Spleen (tissue), 11 donors: Measurements from ENCODE around the gene UQCR11. TPM values are rescaled to one million over a fixed set of nuclear protein-coding genes. Genes with fewer than 3 reads are reported as not detected.

ENCODE experiments used
- DNase-seq: peaks from one replicate; pipeline ENCODE4 v3.0.0-alpha.2; 2020
- H3K27ac ChIP-seq, 8 donors: fragments of 200-600 bp; sonication (generic) in 7 of 8; 1 replicate in 4 of 8; 2 replicates in 4 of 8; pipeline versions ENCODE4 v1.5.0 to v1.8.0; 2016 to 2021; ENCODE audit warnings: inconsistent platforms in 4 of 8, mild to moderate bottlenecking in 4 of 8, moderate library complexity in 1 of 8
- H3K27me3 ChIP-seq, 7 donors: fragments of 200-600 bp; sonication (generic) in 6 of 7; replicated peaks in 1 of 7; 1 replicate in 4 of 7; 2 replicates in 3 of 7; pipeline versions ENCODE4 v1.5.0 to v1.8.0; 2016 to 2021; ENCODE audit warnings: inconsistent platforms in 3 of 7, mild to moderate bottlenecking in 1 of 7
- H3K36me3 ChIP-seq, 6 donors: fragments of 200-600 bp; sonication (generic) in 5 of 6; 1 replicate in 4 of 6; 2 replicates in 2 of 6; pipeline versions ENCODE4 v1.5.0 to v1.8.0; 2016 to 2021; ENCODE audit warnings: inconsistent platforms in 2 of 6
- H3K4me1 ChIP-seq, 6 donors: fragments of 200-600 bp; sonication (generic) in 5 of 6; 1 replicate in 3 of 6; 2 replicates in 3 of 6; pipeline versions ENCODE4 v1.5.0 to v1.8.0; 2016 to 2021; ENCODE audit warnings: inconsistent platforms in 3 of 6
- H3K4me3 ChIP-seq, 8 donors: fragments of 200-600 bp; sonication (generic) in 7 of 8; 1 replicate in 4 of 8; 2 replicates in 4 of 8; pipeline versions ENCODE4 v1.5.0 to v1.8.0; 2016 to 2021; ENCODE audit warnings: inconsistent platforms in 4 of 8, mild to moderate bottlenecking in 4 of 8, moderate library complexity in 2 of 8
- H3K9me3 ChIP-seq, 8 donors: fragments of 200-600 bp; sonication (generic) in 7 of 8; 1 replicate in 4 of 8; 2 replicates in 4 of 8; pipeline versions ENCODE4 v1.5.0 to v1.8.0; 2016 to 2021; ENCODE audit warnings: inconsistent platforms in 4 of 8
- CTCF ChIP-seq, 11 experiments: fragments of 200-600 bp in 7 of 11; fragments of 450-650 bp in 4 of 11; sonication (generic) in 4 of 11; IDR thresholded peaks in 8 of 11; conservative IDR thresholded peaks in 3 of 11; 1 replicate in 7 of 11; 2 replicates in 4 of 11; pipeline versions ENCODE4 v1.4.0 to v1.8.0; 2016 to 2021; ENCODE audit warnings: antibody characterized with exemption in 11 of 11, inconsistent platforms in 4 of 11, mild to moderate bottlenecking in 1 of 11
- POLR2A ChIP-seq, 3 donors: fragments of 450-650 bp; IDR thresholded peaks; one replicate each; pipeline ENCODE4 v1.5.1; 2017; ENCODE audit warnings: antibody characterized with exemption in 3 of 3, mild to moderate bottlenecking in 1 of 3
- POLR2AphosphoS5 ChIP-seq, 3 donors: sonication (generic); formaldehyde crosslinking; IDR thresholded peaks; one replicate each; pipeline ENCODE4 v1.5.1; 2017; ENCODE audit warnings: antibody characterized with exemption in 3 of 3
- WGBS, 5 donors: extraction: QIAGEN DNeasy Blood & Tissue Kit in 3 of 5; methylation state at CpG; one replicate each; pipeline versions ENCODE4 v1.1.5 to v1.1.7; 2013 to 2018; 5-methylcytosine and 5-hydroxymethylcytosine counted together
- intact Hi-C: fragments of 100-400 bp; cut with DNase I; formaldehyde crosslinking; loops from one replicate; pipeline ENCODE4 v1.15.0; 2023; ENCODE audit warnings: low total_unique reads
- polyA plus RNA-seq, 3 donors: library from polyadenylated mRNA; stranded (reverse); fragments of 200-250 nt; gene quantifications; one replicate each; pipeline ENCODE4 v1.2.1, GENCODE V29; 2013
- total RNA-seq, 7 donors: library from RNA; depleted of rRNA in 3 of 7; stranded (reverse); fragments of >200 nt in 3 of 7; fragmentation: NEBNext Ultra II Directional in 4 of 7; extraction: Animal tissue kit (Norgen Biotek cat#: 25700) in 4 of 7; gene quantifications; one replicate each; pipeline versions ENCODE4 v1.1.0 to v1.2.1, GENCODE V29; 2016 to 2021
- donor health status: healthy with polysubstance abuse.
- donor health status: DM: no; HTN: no; CAD: no; lungs with moderate emphysema.
- donor health status: DM: no; HTN: no; CAD: no.
- donor health status: Bipolar disorder and iron deficiency.
- donor health status: healthy.
- donor health status: DM: no; HTN: no; CAD: no.
- donor health status: DM: yes; HTN: yes; CAD: no.

The UQCR11 gene
- total and polyA plus RNA-seq, 10 donors = 40.9 to 165 (median 137) TPM

GRCh38 chr19:1634938-1635243, 29.6 kb upstream of the UQCR11 start:
- intact Hi-C loops = no loop called here
- Histone ChIP-seq H3K27ac (no peak overlapping the region), H3K27me3 (no peaks in the 10 kb centered on the region), H3K9me3 (peaks cover 0 to 4% (median 0%) of the 10 kb centered on the region in 8 donors), H3K4me3 (no peak overlapping the region), H3K4me1 (peaks cover 0 to 29% (median 2%) of the 10 kb centered on the region in 6 donors), H3K36me3 (peaks cover 0 to 98% (median 50%) of the 10 kb centered on the region in 6 donors)
- DNase-seq = no peak
- WGBS, 5 donors = 92 to 98% (median 94%) methylated on average over 2 to 5 of the region's 5 CpGs
- TF ChIP-seq POLR2AphosphoS5 (IDR thresholded peaks at IDR 0.05) (no peak), CTCF (IDR thresholded peaks at IDR 0.05 in 8 of 11, conservative IDR thresholded peaks at IDR 0.05 in 3 of 11) (no peak), POLR2A (IDR thresholded peaks at IDR 0.05) (no peak)

GRCh38 chr19:1634242-1634937, 29.1 kb upstream of the UQCR11 start:
- Histone ChIP-seq H3K4me3 (no peak overlapping the region), H3K9me3 (peaks cover 0 to 4% (median 0%) of the 10 kb centered on the region in 8 donors), H3K4me1 (peaks cover 0 to 25% (median 2%) of the 10 kb centered on the region in 6 donors), H3K27me3 (no peaks in the 10 kb centered on the region), H3K27ac (no peak overlapping the region), H3K36me3 (peaks cover 0 to 100% (median 49%) of the 10 kb centered on the region in 6 donors)
- no peak for DNase-seq
- TF ChIP-seq POLR2A (IDR thresholded peaks at IDR 0.05) (no peak), CTCF (IDR thresholded peaks at IDR 0.05 in 8 of 11, conservative IDR thresholded peaks at IDR 0.05 in 3 of 11) (no peak), POLR2AphosphoS5 (IDR thresholded peaks at IDR 0.05) (peak in 1 of 3 donors; percentile 14)
- intact Hi-C loops = no loop called here
- 92 to 96% (median 96%) methylated on average over 14 to 19 of the region's 19 CpGs for WGBS, 5 donors

DNA sequence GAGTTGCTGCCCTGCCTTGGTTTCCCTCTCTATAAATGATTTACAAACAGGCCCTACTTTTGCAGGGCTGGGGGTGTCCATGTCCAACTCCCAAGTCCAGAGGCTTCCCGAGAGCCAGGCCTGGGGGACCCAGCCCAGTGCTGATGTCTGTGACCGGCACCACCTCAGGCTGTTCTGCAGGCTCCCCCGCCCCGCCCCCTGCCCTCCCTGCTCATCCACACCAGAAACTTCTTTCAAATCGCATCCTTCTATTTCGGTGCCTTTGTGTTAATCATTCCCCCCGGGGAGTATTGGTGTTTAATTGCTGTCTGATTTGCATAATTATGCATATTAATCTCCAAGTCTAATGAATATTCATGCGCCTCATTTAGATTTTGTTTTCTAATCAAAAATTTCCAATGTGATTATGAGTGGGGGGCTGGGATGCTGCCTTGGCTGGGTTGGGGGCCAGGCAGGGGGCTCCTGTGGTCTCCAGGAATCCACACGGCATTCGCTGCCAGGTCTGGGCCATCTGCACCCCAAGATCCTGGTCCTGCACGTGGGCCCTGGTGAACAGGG, 28.1 kb upstream of the UQCR11 start:
- TF ChIP-seq CTCF (IDR thresholded peaks at IDR 0.05 in 8 of 11, conservative IDR thresholded peaks at IDR 0.05 in 3 of 11) (no peak), POLR2A (IDR thresholded peaks at IDR 0.05) (no peak), POLR2AphosphoS5 (IDR thresholded peaks at IDR 0.05) (no peak)
- Histone ChIP-seq H3K27me3 (no peaks in the 10 kb centered on the region), H3K27ac (no peak overlapping the region), H3K4me3 (no peak overlapping the region), H3K4me1 (peaks cover 0 to 24% (median 2%) of the 10 kb centered on the region in 6 donors), H3K9me3 (peaks cover 0 to 4% (median 0%) of the 10 kb centered on the region in 8 donors), H3K36me3 (peaks cover 0 to 94% (median 42%) of the 10 kb centered on the region in 6 donors)
- WGBS, 5 donors = 89 to 96% (median 94%) methylated on average over 11 of the region's 11 CpGs
- intact Hi-C loops = no loop called here
- no peak for DNase-seq

DNA sequence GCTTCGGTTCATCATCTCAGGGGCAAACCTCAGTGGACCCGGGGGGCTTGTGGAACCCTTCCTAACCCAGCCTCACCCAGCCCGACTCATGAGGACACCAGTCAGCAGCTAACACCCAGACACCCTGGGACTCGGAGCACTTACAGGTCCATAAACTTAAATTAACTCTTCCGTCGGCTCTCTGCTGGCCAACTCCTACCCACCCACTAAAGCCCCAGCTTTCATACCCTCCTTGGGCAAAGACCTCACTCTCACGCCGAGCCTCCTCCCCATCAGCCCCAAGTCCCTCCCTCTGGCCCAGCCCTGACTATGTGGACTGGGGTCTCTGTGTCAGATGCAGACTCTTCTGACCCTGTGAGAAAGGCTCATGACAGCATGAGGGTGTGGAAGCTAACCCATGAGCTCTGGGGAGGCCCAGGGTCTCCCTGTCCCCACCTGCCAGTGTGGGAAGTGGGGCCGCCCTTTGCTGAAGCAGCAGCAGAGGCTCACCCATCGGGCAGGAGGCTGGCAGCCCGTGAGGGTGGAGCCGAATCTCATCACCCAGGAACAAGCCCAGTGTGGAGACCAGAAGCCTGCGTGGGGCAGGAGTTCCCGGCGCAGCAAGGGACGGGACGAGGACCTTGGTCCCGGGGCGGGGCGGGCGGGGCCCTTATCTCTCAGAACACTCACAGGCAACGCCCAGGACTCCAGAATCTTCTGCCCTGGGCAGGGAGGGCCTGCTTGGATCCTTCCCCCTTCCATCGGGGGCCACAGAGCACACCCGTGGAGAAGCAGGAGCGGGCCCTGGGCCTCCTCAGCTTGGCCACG, 27.4 kb upstream of the UQCR11 start:
- peaks cover 0 to 4% (median 0%) of the 10 kb centered on the region in 8 donors for H3K9me3 ChIP-seq
- no peak overlapping the region for H3K4me3 ChIP-seq
- TF ChIP-seq CTCF (IDR thresholded peaks at IDR 0.05 in 8 of 11, conservative IDR thresholded peaks at IDR 0.05 in 3 of 11) (no peak), POLR2AphosphoS5 (IDR thresholded peaks at IDR 0.05) (peak in 1 of 3 donors; percentile 39)
- DNase-seq = no peak
- H3K27ac ChIP-seq = no peak overlapping the region
- peaks cover 0 to 87% (median 37%) of the 10 kb centered on the region in 6 donors for H3K36me3 ChIP-seq
- H3K4me1 ChIP-seq = peaks cover 0 to 24% (median 2%) of the 10 kb centered on the region in 6 donors
- no peaks in the 10 kb centered on the region for H3K27me3 ChIP-seq
- 86 to 96% (median 90%) methylated on average over 8 to 26 of the region's 26 CpGs for WGBS, 5 donors
- intact Hi-C loops = no loop called here
